Mesenchymal stem cell (in vitro differentiated cells and primary cell): ENCODE results near the gene KIF20A.
"Not testable (repeated sequence)": the region's sequence is repeated elsewhere in the genome, so short reads cannot be mapped to it uniquely, and the experiment has no call there.

Source experiments
- DNase-seq: peaks from one replicate; pipeline ENCODE4 v3.0.0-alpha.2; 2013
- H2AFZ ChIP-seq: one replicate; pipeline ENCODE4 v1.6.1; 2013; ENCODE audit warnings: low read depth, mild to moderate bottlenecking, control low read depth, inconsistent platforms, low read length, moderate library complexity
- H2AK5ac ChIP-seq: 2 replicates; pipeline ENCODE4 v1.6.1; 2013; ENCODE audit warnings: low read length, moderate library complexity, mild to moderate bottlenecking, inconsistent platforms; ENCODE audit not compliant: severe bottlenecking
- H2BK120ac ChIP-seq: one replicate; pipeline ENCODE4 v1.6.1; 2013; ENCODE audit warnings: low read depth, mild to moderate bottlenecking, inconsistent platforms, low read length, moderate library complexity
- H2BK12ac ChIP-seq, 2 experiments: one replicate each; pipeline ENCODE4 v1.6.1; 2013; ENCODE audit warnings: inconsistent platforms in 2 of 2, low read length in 2 of 2, mild to moderate bottlenecking in 2 of 2, moderate library complexity in 2 of 2, control low read depth in 1 of 2
- H2BK15ac ChIP-seq: one replicate; pipeline ENCODE4 v1.6.1; 2013; ENCODE audit warnings: mild to moderate bottlenecking, low read depth, inconsistent platforms; ENCODE audit not compliant: poor library complexity, severe bottlenecking
- H2BK5ac ChIP-seq: 2 replicates; pipeline ENCODE4 v1.6.1; 2013; ENCODE audit warnings: low read depth, mild to moderate bottlenecking, low read length, control low read depth, inconsistent platforms; ENCODE audit not compliant: poor library complexity, severe bottlenecking
- H3K14ac ChIP-seq, 2 experiments: one replicate each; pipeline ENCODE4 v1.6.1; 2013; ENCODE audit warnings: inconsistent platforms in 2 of 2, low read length in 2 of 2, control low read depth in 1 of 2, mild to moderate bottlenecking in 1 of 2, moderate library complexity in 1 of 2
- H3K18ac ChIP-seq, 2 experiments: one replicate each; pipeline ENCODE4 v1.6.1; 2013; ENCODE audit warnings: inconsistent platforms in 2 of 2, low read length in 2 of 2, control low read depth in 1 of 2, low read depth in 1 of 2, mild to moderate bottlenecking in 1 of 2
- H3K23ac ChIP-seq, 2 experiments: one replicate each; pipeline ENCODE4 v1.6.1; 2013; ENCODE audit warnings: inconsistent platforms in 2 of 2, low read length in 2 of 2, mild to moderate bottlenecking in 2 of 2, moderate library complexity in 2 of 2, control low read depth in 1 of 2
- H3K27ac ChIP-seq: 2 replicates; pipeline ENCODE4 v1.5.1; 2013; ENCODE audit warnings: mild to moderate bottlenecking, moderate library complexity, low read length, control low read depth, inconsistent platforms; ENCODE audit not compliant: poor library complexity, severe bottlenecking
- H3K27me3 ChIP-seq, 2 experiments: 2 replicates each; pipeline versions ENCODE4 v1.6.1 to v1.7.0; 2013; ENCODE audit warnings: low read length in 2 of 2, mild to moderate bottlenecking in 2 of 2, moderate library complexity in 2 of 2, control low read depth in 1 of 2, inconsistent platforms in 1 of 2; ENCODE audit not compliant: control insufficient read depth in 1 of 2, insufficient read depth in 1 of 2
- H3K36me3 ChIP-seq, 2 experiments: 2 replicates each; pipeline versions ENCODE4 v1.6.1 to v1.7.0; 2013; ENCODE audit warnings: low read length in 2 of 2, control low read depth in 1 of 2, inconsistent platforms in 1 of 2, low read depth in 1 of 2, mild to moderate bottlenecking in 1 of 2; ENCODE audit not compliant: insufficient read depth in 2 of 2, control insufficient read depth in 1 of 2
- H3K4ac ChIP-seq, 2 experiments: one replicate each; pipeline ENCODE4 v1.6.1; 2013; ENCODE audit warnings: inconsistent platforms in 2 of 2, low read length in 2 of 2, mild to moderate bottlenecking in 2 of 2, moderate library complexity in 2 of 2, control low read depth in 1 of 2, low read depth in 1 of 2
- H3K4me1 ChIP-seq: 2 replicates; pipeline ENCODE4 v1.6.1; 2013; ENCODE audit warnings: low read depth, low read length, control low read depth; ENCODE audit not compliant: control insufficient read depth, insufficient read depth
- H3K4me2 ChIP-seq: 2 replicates; pipeline ENCODE4 v1.6.1; 2013; ENCODE audit warnings: low read length, mild to moderate bottlenecking, inconsistent platforms; ENCODE audit not compliant: poor library complexity, severe bottlenecking
- H3K4me3 ChIP-seq, 2 experiments: 2 replicates each; pipeline versions ENCODE4 v1.5.1 to v1.7.0; 2013; ENCODE audit warnings: low read length in 2 of 2, mild to moderate bottlenecking in 2 of 2, control low read depth in 1 of 2, low read depth in 1 of 2; ENCODE audit not compliant: insufficient read depth in 1 of 2
- H3K79me1 ChIP-seq: replicated peaks from 2 replicates; pipeline ENCODE4 v1.6.1; 2013; ENCODE audit warnings: mild to moderate bottlenecking, control low read depth, low read length, inconsistent platforms; ENCODE audit not compliant: poor library complexity, severe bottlenecking
- H3K9ac ChIP-seq: 2 replicates; pipeline ENCODE4 v1.7.0; 2013; ENCODE audit warnings: mild to moderate bottlenecking, low read length, moderate library complexity
- H3K9me3 ChIP-seq: 2 replicates; pipeline ENCODE4 v1.7.0; 2013; ENCODE audit warnings: mild to moderate bottlenecking, low read length; ENCODE audit not compliant: control insufficient read depth
- H4K8ac ChIP-seq: one replicate; pipeline ENCODE4 v1.6.1; 2013; ENCODE audit warnings: inconsistent platforms, mild to moderate bottlenecking, low read length, moderate library complexity
- H4K91ac ChIP-seq: one replicate; pipeline ENCODE4 v1.6.1; 2013; ENCODE audit warnings: mild to moderate bottlenecking, low read length, inconsistent platforms
- WGBS: methylation state at CpG from one replicate; pipeline ENCODE4 v1.1.7; 2013; ENCODE audit warnings: mixed read lengths; 5-methylcytosine and 5-hydroxymethylcytosine counted together

KIF20A gene

DNA sequence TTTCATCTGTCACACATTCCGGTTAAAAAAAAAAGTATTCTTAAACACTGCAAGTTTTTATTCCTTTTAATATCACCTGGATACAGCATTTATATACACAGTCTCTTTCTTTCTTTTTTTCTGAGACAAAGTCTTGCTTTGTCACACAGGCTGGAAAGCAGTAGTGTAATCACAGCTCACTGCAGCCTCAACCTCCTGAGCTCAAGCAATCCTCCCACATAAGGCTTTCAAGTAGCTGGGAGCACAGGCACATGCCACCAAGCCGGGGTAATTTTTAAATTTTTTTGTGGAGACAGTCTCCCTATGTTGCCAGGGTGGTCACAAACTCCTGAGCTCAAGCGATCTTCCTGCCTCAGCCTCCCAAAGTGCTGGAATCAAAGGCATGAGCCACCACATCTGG is 13.9 kb downstream of the KIF20A start:
- no peak overlapping the region for H3K4me3 ChIP-seq
- 97% methylated on average over 3 of the region's 3 CpGs for WGBS
- no peak overlapping the region for H3K9ac ChIP-seq
- no peak overlapping the region for H2AFZ ChIP-seq
- H2AK5ac ChIP-seq = no peak overlapping the region
- no peaks in the 10 kb centered on the region for H3K27me3 ChIP-seq
- no peaks in the 10 kb centered on the region for H3K9me3 ChIP-seq
- no peak overlapping the region for H3K18ac ChIP-seq
- no peak for DNase-seq
- H2BK5ac ChIP-seq = no peak overlapping the region
- no peak overlapping the region for H4K8ac ChIP-seq
- no peak overlapping the region for H2BK15ac ChIP-seq
- no peaks in the 10 kb centered on the region for H3K4me1 ChIP-seq
- H3K23ac ChIP-seq = no peak overlapping the region
- peaks cover 31 to 78% of the 10 kb centered on the region in 2 experiments for H3K36me3 ChIP-seq
- no peak overlapping the region for H4K91ac ChIP-seq
- H3K4ac ChIP-seq = no peak overlapping the region
- no peak overlapping the region for H3K4me2 ChIP-seq
- no peak overlapping the region for H2BK12ac ChIP-seq
- no peak overlapping the region for H3K14ac ChIP-seq
- H2BK120ac ChIP-seq = no peak overlapping the region
- H3K79me1 ChIP-seq = peaks cover 5% of the 10 kb centered on the region
- H3K27ac ChIP-seq = no peak overlapping the region

DNA sequence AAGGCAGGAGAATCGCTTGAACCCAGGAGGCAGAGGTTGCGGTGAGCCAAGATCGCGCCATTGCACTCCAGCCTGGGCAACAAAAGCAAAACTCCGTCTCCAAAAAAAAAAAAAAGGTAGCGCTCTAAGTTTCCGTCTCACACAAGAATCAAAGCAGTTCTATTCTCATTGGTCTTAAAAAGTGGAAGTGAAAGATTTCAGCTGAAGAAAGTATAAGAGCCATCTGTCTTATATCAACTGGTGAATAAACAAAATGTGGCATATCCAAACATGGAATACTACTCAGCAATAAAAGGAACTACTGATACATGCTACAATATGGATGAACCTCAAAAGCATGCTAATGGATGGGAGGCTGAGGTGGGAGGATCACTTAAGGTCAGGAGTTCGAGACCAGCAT is 14.9 kb downstream of the KIF20A start:
- not testable (repeated sequence) for H3K9ac ChIP-seq, H4K91ac ChIP-seq, H4K8ac ChIP-seq, H3K4me3 ChIP-seq, DNase-seq, H2AFZ ChIP-seq, H2BK5ac ChIP-seq, H3K79me1 ChIP-seq, H2BK12ac ChIP-seq, H2BK15ac ChIP-seq, H3K27me3 ChIP-seq, H2BK120ac ChIP-seq, H3K4me2 ChIP-seq, H3K14ac ChIP-seq, H2AK5ac ChIP-seq, H3K23ac ChIP-seq, H3K18ac ChIP-seq, H3K9me3 ChIP-seq, H3K4me1 ChIP-seq, H3K4ac ChIP-seq, H3K27ac ChIP-seq
- WGBS = 93% methylated on average over 3 of the region's 8 CpGs
- H3K36me3 ChIP-seq = peaks cover 30 to 78% of the 10 kb centered on the region in 2 experiments

DNA sequence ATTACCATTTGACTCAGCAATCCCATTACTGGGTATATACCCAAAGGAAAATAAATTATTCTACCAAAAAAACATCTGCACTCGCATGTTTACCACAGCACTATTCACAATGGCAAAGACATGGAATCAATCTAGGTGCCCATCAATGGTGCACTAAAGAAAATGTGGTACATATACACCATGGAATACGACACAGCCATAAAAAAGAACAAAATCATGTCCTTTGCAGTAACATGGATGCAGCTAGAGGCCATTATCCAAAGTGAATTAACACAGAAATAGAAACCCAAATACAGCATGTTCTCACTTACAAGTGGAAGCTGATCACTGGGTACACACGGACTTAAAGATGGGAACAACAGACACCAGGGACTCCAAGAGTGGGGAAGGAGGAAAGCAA is 32.1 kb downstream of the KIF20A start:
- no peak overlapping the region for H3K4ac ChIP-seq
- peaks cover 11% of the 10 kb centered on the region for H3K79me1 ChIP-seq
- no peak overlapping the region for H2BK12ac ChIP-seq
- 95% methylated on average over 3 of the region's 3 CpGs for WGBS
- H4K91ac ChIP-seq = no peak overlapping the region
- H3K27me3 ChIP-seq = no peaks in the 10 kb centered on the region
- H3K23ac ChIP-seq = no peak overlapping the region
- no peak overlapping the region for H3K14ac ChIP-seq
- H2BK120ac ChIP-seq = no peak overlapping the region
- no peak overlapping the region for H2BK15ac ChIP-seq
- no peak overlapping the region for H2BK5ac ChIP-seq
- no peak overlapping the region for H3K9ac ChIP-seq
- no peak overlapping the region for H4K8ac ChIP-seq
- no peak overlapping the region for H2AFZ ChIP-seq
- H3K36me3 ChIP-seq = peaks cover 9 to 25% of the 10 kb centered on the region in 2 experiments
- H2AK5ac ChIP-seq = no peak overlapping the region
- H3K4me1 ChIP-seq = peaks cover 3% of the 10 kb centered on the region
- no peak overlapping the region for H3K4me2 ChIP-seq
- no peak overlapping the region for H3K4me3 ChIP-seq
- no peaks in the 10 kb centered on the region for H3K9me3 ChIP-seq
- H3K27ac ChIP-seq = no peak overlapping the region
- no peak for DNase-seq
- no peak overlapping the region for H3K18ac ChIP-seq

DNA sequence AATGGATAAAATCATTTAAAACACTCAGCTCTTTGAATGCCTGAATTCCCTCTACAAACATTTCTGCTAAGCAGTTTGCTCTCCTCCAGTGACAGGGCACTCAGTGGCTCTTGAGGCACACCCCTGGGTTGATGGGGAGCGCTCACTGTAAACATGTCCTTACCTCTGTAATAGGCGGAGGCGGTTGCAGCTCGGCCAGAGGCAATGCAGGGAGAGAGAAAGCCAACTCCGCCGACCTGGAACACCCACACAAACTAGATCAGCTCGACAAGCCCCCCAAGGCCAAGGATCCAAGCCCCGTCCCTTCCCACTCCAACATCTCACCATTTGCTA is 33.9 kb downstream of the KIF20A start:
- Histone ChIP-seq H3K4me1 (peaks cover 3% of the 10 kb centered on the region), H3K18ac (peak overlapping the region; percentile 46 to 69), H2BK120ac (no peak overlapping the region), H3K79me1 (peaks cover 9% of the 10 kb centered on the region), H3K27me3 (no peaks in the 10 kb centered on the region), H2BK15ac (no peak overlapping the region), H3K4me3 (peak overlapping the region; percentile 82 to 99), H3K23ac (no peak overlapping the region), H4K8ac (peak overlapping the region; percentile 87), H3K14ac (peak overlapping the region in 1 of 2 experiments; percentile 44), H2AFZ (peak overlapping the region; percentile 95), H4K91ac (peak overlapping the region; percentile 4), H3K36me3 (peaks cover 9 to 12% of the 10 kb centered on the region in 2 experiments), H2AK5ac (no peak overlapping the region), H3K27ac (peak overlapping the region; percentile 5), H3K4me2 (peak overlapping the region; percentile 78), H2BK5ac (peak overlapping the region; percentile 22), H3K4ac (peak overlapping the region; percentile 15 to 96), H3K9me3 (no peaks in the 10 kb centered on the region), H2BK12ac (no peak overlapping the region), H3K9ac (peak overlapping the region; percentile 96)
- 0% methylated on average over 8 of the region's 8 CpGs for WGBS
- no peak for DNase-seq
